Measurements from ENCODE around the gene REC114.
"Not testable (repeated sequence)": the region's sequence is repeated elsewhere in the genome, so short reads cannot be mapped to it uniquely, and the experiment has no call there.

Gene REC114

DNA sequence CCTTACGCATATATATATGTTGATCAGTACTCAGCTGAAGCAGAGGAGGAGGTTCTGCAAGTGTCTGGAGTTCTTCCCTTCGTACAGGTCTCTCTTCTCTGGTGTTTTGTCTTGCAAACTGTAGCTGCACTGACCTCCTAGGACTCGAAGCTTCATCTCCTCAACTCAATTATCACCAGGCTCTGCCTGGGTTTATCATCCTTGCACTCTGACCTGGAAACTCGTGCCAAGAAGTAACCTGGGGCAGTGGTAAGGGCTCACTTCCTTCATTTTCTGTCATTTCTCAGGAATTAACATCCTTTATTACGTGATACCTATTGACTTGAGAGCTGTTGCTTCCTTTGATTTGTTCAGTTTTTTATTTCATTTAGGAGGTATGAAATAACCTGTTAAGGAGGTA lies 14.4 kb downstream of the REC114 start:
- DNase-seq, result no peak

DNA sequence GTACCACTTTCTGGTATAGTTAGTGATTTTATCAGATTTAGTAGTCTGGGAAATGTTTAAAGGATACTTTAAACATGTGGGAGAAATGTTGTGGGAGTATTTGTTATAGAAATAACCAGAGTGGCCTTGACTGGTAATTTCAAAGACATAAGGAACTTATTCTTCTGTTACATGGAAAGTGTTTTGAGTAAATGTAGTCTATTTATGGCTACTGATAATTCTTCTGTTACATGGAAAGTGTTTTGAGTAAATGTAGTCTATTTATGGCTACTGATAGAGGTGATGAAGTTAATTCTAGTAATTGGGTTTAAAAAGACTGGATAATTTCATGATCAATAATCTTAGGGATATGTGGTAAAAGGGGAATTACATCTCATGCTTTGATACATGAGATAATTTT lies 17.7 kb downstream of the REC114 start:
- no peak for DNase-seq

DNA sequence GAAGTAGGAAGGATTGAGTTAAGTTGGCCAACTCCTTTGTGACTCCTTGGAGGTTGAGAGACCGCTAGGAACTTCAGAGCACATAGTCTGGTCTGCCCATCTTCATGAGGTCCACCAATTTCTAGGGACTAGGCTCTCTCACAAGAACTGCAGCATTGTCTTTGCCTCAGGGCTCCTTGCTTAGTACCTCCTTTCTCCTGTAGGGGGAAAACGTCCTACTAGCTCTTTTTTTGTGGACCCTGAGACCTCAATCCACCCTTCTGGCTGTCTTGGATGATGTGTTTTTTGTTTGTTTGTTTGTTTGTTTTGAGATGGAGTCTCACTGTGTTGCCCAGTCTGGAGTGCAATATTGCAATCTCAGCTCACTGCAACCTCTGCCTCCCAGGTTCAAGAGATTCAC lies 21.6 kb downstream of the REC114 start:
- DNase-seq, result no peak

DNA sequence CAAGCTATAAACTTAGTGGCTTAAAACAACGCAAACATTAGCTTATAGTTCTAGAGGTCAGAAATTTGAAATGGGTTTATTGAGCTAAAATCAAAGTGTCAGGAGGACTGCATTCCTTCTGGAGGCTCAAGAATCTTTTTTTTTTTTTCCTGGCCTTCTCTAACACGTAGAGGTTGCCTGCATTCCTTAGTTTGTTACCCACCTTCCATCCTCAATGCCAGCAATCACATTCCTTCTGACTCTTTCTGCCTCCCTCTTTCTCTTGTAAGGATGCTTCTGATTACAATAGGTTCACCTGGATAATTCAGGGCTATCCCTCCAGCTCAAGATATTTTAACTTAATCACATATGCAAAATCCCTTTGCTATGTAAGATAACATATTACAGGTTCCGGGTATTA lies 24.8 kb downstream of the REC114 start:
- DNase-seq, result no peak

DNA sequence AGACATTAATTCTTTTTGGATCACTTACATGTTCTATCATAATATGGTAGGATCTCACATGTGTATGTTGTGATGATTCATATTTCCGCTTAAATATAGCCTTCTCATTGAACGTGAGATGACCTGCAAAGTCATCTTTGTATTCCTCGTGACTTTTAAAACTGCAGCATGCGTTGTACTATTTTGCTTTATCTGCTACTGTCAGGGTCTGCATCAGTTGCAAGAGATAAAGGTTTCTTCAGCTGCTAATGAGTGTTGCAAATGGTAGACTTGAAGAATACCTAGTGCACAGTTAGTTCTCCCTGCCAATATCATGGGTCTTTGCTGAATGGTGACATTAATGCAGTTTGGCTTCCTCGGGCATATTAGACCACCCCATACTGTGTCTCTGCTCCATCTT lies 31.8 kb downstream of the REC114 start:
- no peak for DNase-seq

DNA sequence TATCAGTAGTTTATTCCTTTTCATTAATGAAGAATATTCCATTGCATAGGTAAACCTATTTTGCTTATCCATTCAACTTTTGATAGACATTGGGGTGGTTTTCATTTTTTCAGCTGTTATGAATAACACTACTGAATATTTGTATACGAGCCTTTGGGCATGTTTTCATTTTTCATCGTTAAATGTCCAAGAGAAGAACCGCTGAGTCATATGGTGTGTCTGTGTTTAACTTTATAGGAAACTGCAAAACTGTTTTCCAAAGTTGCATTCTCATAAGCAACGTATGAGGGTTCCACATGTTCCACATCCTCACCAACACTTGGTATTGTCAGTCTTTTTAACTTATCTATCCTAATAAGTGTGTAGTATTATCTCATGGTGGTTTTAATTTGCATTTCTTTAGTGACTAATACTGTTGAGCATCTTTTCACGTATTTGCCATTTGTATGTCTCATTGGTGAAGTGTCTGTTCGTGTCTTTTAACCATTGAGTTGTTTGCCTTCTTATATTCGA lies 33.8 kb downstream of the REC114 start:
- DNase-seq, result no peak

DNA sequence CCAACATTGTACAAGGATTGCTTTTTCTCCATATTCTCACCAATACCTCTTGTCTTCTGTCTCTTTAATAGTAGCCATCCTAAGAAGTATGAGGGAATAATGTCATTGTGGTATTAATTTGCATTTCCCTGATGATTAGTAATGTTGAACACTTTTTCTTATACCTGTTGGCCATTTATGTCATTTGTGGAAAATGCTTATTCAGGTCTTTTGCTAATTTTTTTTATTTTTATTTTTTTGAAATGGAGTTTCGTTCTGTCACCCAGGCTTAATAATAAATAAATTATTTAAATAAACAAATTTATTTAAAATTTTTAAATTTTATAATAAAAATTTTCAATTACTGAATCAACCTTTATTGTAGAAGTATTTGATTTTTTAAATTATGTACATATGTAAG lies 37.1 kb downstream of the REC114 start:
- DNase-seq, result no peak

DNA sequence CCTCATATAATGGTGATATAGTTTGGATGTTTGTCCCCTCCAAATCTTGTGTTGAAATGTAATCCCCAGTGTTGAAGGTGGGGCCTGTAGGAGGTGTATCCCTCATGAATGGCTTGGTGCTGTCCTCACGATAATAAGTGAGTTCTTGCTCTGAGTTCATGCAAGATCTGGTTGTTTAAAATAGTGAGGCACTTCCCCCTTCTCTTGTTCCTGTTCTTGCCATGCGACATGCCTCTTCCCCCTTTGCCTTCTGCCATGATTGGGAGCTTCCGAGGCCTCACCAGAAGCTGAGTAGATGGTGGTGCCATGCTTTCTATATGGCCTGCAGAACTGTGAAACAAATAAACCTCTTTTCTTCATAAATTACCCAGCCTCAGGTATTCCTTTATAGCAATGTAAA lies 39.2 kb downstream of the REC114 start:
- DNase-seq, result no peak

DNA sequence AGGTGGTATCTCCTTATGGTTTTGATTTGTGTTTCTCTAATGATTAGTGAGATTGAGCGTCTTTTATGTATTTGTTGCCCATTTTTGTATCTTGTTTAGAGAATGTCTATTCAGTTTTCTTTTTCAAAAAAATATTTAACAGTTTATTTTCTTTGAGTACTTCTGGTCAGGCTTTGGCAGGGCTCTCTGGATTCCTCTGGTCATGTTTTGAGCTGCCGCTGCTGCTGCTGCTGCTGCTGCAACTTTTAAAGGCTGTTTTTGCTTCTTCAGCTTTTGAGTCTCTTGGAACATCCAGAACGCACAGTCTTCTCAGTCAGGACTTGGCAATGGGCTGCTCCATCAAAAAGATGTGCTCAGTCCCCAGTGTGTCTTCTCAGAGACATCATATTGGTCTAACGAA lies 40.1 kb downstream of the REC114 start:
- no peak for DNase-seq

DNA sequence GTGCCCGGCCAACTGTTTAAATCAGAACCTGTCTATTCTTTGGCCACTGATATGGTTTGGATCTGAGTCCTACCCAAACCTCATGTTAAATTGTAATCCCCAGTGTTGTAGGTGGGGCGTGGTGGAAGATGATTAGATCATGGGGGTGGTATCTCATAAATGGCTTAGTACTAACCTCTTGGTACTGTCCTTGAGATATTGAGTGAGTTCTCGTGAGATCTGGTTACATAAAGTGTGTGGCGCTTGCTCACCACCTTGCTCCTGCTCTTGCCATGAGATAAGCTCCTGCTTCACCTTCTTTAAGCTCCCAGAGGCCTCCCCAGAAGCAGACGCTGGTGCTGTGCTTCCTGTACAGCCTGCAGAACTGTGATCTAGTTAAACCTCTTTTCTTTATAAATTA lies 42.4 kb downstream of the REC114 start:
- no peak for DNase-seq

DNA sequence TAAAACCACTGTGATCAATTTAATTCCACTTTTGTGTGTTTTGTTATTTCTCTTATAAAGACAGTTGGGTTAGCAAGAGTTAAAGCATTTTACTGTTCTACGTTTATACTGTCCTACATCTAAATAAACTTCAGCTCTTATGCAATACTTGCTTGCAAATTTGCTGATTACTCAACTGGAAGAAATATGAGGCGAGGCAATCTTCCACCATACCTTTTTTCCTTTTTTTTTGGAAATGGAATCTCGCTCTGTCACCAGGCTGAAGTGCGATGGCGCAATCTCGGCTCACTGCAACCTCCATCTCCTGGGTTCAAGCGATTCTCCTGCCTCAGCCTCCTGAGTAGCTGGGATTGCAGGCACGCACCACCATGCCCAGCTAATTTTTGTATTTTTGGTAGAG lies 42.9 kb downstream of the REC114 start:
- not testable (repeated sequence) for DNase-seq

DNA sequence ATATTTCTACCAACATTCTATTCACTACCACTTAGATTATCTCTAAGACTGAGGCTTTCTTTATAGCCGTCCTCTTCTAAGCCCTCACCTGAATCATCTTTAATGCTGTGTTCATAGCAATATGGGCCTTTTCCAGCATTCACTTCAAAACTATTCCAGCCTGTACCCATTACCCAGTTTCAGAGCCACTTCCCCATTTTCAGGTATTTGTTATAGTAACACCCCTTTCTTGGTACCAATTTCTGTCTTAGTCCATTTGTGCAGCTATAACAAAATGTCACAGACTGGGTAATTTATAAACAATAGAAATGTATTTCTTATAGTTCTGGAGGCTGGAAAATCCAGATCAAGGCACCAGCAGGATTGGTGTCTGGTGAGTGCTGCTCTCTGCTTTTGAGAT lies 45.7 kb downstream of the REC114 start:
- DNase-seq, result no peak

DNA sequence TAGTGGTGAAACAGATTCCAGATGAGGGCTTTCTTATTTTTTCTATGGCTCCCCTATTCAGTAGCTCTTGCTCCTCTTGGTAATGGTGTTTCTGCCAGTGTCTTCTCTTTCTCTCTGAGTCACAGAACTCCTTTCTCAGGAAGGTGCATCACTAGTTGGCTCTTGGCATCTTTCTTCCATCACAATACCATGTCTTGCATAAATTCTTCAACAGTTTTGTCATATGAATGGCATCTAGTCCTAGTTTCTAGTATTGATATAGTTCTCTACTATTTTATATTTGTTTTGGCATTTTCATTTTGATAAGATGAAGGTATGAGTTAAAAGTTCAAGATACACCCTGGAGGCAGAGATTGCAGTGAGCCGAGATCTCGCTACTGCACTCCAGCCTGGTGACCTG lies 51.0 kb downstream of the REC114 start:
- DNase-seq, result no peak

DNA sequence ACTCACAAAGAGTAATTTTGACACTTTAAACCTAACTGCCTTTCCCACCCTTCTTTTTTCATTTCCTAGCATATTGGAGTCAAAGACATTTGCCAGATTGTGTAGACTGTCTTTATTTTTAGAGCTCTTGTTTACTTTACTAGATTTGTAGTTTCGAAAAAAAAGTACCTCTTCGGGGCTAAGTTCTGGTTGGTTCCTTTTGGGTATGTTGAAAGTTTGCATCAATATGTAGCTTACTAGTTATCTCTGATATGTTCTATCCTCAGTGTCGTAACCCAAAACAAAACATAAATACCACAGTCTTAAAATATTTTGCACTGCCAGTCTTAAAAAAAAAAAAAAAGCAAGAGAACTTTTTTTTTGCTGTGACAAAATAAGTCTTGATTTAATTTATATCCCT lies 52.2 kb downstream of the REC114 start:
- no peak for DNase-seq

DNA sequence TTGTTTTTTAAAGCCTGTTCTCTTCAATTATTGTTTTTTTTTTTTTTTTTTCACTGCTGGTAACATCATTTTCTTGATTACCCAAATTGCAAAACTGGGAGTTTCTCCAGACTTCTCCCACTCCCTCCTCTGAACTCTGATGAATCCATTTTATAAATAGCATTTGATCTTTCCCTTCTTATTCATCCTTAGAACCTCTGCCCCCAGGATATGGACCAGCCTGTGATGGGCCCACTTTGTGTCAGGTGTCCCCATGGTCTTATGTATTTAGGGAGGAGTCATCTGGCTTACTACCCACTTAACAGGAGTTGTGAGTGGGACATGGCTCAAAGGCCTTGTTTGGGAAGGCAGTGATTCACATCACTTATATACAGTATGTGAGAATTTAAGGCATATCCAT lies 57.7 kb downstream of the REC114 start:
- DNase-seq, result no peak

DNA sequence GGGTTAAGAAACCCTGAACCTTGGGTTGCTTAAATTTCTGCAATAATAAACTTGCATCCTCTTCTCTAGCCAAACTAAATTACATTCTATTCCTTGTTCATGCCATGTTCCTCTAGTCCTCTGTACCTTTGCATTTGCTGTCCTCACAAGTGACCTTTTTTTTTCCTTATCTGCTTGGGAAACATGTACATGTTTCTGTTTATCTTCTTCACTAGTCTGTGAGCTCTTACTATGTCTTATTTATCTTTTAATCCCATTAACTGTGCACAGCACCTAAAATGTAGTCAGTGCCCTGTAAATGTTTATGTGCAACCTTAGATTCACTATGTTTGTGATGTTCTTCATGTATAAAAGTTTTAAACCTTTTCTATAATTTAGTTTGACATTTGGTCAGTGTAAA lies 61.9 kb downstream of the REC114 start:
- no peak for DNase-seq

DNA sequence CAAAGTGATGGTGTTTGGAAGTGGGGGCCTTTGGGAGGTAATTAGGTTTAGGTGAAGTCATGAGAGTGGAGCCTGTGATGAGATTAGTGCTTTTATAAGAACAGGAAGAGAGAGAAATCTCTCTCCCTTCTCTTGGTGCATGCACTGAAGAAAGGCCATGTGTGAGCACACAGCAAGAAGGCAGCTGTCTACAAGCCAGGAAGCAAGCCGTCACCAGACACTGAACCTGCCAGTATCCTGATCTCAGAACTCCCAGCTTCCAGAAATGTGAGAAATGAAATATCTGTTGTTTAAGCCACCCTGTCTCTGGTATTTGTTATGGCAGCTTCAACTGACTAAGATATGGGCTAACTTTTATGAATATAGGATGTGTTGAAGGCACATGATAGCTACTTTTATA lies 72.6 kb downstream of the REC114 start:
- no peak for DNase-seq

DNA sequence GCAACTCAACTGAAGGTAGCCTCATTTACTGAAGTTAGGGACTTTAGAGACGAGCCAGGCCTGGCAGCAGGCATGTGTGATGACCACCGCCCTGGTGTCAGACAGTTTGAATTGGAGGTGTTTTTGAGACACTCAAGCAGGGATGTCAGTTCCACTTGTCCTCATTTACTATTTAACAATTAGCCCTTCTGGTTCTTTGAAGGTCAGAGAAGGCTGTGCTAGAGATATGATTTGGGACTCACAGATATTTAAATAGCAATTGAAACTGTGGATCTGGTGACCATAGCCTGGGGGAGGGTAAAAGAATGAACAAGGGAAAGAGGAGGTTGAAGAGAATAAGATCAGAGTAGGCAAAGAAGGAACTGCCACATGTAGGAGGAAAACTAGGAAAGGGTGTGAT lies 74.6 kb downstream of the REC114 start:
- DNase-seq, result no peak

DNA sequence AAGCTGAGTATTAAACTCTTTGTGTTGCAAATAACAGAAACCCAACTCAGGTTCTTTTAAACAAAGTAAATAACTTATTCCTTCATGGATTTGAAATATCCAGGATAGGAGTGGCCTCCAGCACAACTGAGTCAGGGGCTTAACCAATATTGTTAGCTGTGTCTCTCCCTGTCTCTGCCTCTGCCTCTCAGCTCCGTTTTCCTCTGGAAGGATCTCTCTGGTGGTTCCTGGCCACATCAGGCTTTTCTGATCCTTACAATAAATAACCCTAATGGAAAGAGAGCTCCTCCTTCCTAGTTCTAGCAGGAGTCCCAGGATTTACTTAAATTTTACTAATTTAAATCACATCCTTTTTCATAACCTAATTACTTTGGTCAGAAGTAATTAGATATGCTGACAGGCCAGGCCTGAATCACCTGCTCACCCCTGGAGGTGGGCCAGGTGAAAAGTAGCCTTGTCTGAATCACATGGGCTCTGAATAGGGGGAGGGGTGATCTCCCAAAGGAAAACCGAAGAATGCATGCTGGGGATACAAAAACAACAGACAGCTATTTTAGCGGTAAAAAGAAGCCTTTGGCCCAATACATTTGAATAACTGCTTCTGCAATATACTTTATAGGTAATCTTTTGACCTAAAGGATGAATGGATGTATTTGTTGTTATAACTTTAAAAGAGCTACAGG lies 75.4 kb downstream of the REC114 start:
- no peak for DNase-seq

DNA sequence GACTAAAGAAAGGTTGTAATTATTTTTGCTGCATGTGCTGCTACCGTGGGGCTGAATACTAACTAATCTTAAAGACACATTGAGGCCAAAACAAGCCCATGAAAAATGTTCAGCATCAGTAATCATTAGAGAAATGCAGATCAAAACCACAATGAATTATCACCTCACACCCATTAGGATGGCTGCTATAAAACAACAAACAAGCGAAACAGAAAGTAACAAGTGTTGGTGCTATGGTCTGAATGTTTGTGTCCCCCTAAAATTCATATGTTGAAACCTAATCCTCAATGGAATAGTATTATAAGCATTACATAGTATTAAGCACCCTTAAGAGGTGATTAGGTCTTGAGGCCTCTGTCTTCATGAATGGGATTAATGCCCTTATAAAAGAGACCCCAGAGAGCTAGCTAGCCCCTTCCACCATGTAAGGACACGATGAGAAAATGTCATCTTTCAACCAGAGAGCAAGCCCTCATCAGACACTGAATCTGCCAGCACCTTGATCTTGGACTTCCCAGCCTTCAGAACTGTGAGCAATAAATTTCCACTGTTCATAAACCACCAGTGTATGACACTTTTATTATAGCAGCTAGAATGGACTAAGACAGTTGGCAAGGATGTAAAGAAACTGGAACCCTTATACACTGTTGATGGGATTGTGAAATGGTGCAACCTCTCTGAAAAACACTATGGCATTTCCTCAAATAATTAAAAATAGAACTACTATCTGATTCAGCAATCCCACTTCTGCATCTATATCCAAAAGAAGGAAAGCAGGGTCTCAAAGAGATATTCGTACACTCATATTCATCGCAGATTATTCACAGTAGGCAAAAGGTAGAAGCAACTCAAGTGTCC lies 76.1 kb downstream of the REC114 start:
- DNase-seq, result no peak

DNA sequence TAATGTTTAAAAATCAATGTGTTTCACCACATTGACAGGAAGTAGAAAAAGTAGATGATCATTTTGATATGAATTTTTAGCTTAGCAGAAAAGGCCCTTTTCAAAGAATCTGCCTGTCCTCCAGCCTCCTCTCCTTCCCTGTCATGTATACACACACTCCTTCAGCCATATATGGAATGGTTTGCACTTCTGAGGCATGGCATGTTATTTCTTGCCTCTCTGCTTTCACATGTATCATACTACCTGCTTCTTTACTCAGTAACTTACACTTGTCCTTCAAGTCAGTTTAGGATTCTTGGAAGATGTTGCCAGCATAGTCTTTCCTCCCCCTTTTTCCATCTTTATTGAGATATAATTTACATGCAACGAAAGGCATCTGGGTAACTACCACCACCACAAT lies 79.0 kb downstream of the REC114 start:
- DNase-seq, result no peak

DNA sequence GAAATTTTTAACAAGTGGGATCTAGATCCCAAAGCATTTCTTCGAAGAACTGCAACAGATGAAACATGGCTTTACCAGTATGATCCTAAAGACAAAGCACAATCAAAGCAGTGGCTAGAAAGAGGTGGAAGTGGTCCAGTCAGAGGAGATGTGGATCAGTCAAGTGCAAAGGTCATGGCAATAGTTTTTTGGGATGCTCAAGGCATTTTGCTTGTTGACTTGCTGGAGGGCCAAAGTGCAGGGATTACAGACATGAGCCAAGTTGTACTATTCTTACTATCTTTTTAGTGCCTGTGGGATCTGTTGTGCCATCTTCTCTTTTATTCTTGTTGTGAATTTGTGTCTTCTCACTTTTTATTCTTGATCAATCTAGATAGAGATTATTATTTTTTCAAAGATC lies 82.0 kb downstream of the REC114 start:
- DNase-seq, result no peak

DNA sequence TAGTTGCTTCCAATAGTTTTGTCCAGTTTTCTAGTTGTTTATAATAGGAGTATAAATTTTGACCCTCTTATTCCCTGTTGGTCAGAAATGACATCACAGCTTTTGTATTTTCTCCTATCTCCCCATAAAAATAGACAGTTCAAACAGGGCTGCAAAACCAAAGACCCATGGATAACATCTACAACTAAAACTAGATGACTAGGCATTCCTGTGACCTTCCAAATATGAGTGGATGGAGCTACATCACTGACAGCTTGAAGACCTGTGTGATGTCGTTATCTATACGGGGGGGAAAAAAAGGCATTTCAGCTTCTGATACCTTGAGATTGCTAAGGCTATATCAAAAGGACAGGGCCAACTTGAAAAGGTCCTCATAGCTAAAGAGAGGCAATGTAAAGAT lies 84.6 kb downstream of the REC114 start:
- DNase-seq, result no peak

DNA sequence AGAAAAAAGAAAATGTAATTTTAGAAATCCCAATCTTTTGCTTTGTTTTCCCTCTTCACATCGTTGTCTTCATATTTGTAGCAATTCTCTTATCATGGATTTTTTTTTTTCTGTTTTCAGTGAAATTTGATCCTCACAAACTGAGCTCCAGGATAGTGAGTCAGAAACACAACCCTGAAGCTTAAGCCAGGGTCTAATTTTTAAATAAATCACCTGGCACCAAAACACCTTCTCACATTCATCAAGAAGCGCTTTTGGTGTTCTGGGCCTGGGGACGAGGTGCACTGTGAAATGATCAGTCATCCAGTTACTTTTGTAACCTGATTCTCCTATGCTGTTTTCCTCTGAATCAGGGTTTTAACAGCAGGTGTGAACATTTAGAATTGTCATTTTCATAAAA lies 87.7 kb downstream of the REC114 start:
- DNase-seq, result no peak

DNA sequence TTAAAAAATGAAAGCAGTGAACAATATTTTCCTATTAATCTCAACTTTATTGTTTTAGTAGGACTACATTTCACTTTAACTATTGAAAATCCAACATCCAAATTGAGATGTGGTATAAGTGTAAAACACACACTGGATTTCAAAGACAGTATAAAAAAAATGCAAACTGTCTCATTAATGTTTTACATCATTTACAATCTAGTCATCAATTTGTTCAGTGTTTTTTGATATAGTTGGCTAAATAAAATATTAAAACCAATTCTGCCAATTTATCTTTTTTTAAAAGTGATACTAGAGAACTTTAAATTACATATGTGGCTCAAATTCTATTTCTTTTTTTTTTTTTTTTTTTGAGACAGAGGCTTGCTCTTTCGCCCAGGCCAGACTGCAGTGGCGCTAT lies 95.2 kb downstream of the REC114 start:
- DNase-seq, result no peak

All from GOT3 (cell line).